Nasal cavity respiratory epithelium epithelial cell of viscerocranial mucosa (primary cell): ENCODE results near the gene FUBP3. TPM values are rescaled to one million over a fixed set of nuclear protein-coding genes. Genes with fewer than 3 reads are reported as not detected.

Source experiments
- total RNA-seq: library from RNA; depleted of rRNA; stranded (reverse); fragments of >200 nt; gene quantifications from 2 replicates; pipeline ENCODE4 v1.2.3, GENCODE V29; 2014

The FUBP3 gene, protein sequence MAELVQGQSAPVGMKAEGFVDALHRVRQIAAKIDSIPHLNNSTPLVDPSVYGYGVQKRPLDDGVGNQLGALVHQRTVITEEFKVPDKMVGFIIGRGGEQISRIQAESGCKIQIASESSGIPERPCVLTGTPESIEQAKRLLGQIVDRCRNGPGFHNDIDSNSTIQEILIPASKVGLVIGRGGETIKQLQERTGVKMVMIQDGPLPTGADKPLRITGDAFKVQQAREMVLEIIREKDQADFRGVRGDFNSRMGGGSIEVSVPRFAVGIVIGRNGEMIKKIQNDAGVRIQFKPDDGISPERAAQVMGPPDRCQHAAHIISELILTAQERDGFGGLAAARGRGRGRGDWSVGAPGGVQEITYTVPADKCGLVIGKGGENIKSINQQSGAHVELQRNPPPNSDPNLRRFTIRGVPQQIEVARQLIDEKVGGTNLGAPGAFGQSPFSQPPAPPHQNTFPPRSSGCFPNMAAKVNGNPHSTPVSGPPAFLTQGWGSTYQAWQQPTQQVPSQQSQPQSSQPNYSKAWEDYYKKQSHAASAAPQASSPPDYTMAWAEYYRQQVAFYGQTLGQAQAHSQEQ
- 42.4 and 59.4 TPM in 2 replicates for total RNA-seq

DNA sequence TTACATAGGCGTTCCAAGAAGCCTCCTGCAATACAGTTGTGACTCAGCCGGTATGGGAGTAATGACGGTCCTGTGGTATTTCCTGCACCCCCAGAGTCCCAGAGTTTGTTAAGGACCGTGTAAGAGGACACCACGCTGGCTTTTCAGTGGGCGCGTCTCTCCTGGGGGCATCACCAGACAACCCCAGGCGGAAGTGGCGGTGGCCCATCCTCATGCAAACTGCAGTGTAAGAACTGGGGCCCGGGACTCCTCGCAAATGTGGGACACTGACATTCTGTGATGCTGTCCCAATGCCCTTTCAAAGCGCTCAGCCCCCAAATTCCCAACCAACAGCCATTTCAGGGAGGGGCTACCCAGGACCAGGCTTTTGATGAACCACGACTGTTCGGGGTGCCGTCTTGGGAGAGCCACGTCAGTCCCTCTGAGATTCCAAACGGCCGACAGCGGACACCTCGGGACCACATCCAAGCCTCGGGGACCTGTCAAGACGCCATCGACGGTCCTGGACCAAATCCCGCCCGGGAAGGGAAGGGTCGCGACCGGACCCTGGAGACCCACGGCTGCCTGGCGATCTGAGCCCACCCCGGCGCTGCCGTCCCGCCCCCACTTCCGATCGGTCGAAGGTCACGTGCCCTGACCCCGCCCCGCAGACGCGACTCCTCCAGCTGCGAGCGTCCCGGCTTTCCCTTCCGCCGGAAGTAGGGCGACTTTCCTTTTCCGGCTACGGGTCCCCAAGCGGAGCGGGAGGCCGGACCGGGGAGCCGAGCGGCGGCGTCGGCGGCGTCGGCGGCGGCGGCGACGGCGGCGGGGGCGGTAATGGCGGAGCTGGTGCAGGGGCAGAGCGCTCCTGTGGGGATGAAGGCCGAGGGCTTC lies at the start of gene FUBP3:
TSS of gene FUBP3 (plus strand) at position 713 of the 873 bp plus-strand sequence. CDS start at position 817, 104 bp downstream.

GRCh38 chr9:130664251-130665028 lies 85.1 kb downstream of the FUBP3 start, which contains the start of gene PRDM12:
Gene PRDM12 (plus strand): TSS chr9:130664594. CDS start chr9:130664654, 60 bp downstream.

Other genes starting within 250 kb of the FUBP3 start
- gene ASS1, start 134.6 kb upstream of the FUBP3 start, total RNA-seq = 276 and 460 TPM in 2 replicates
- not detected in 2 replicates for gene PRDM12, start 85.0 kb downstream of the FUBP3 start, total RNA-seq
- gene EXOSC2, start 114.2 kb downstream of the FUBP3 start, total RNA-seq = 35.3 and 37.3 TPM in 2 replicates